ENCODE measurements around the gene HSPBP1. TPM values are rescaled to one million over a fixed set of nuclear protein-coding genes. Genes with fewer than 3 reads are reported as not detected.

The HSPBP1 gene
- total and polyA plus RNA-seq, 2 of the 13 experiments (the other 11 are each of a cell fraction or from before 2014, with no cell fraction given): 22.3 to 33.7 TPM

- TF ChIP-seq ZNF280D (CRISPR knock-in tag; IDR thresholded peaks at IDR 0.05) (no peak; the same call in 1 of the 2 replicates), HNRNPL (IDR thresholded peaks at IDR 0.05; ENCODE audit: low read depth, low read length) (peak; percentile 77; the same call in 1 of the 2 replicates), ZNF609 (CRISPR knock-in tag; IDR thresholded peaks at IDR 0.05; ENCODE audit: borderline replicate concordance) (peak; percentile 40; the same call in 1 of the 2 replicates), ZNF230 (CRISPR knock-in tag; IDR thresholded peaks at IDR 0.05) (no peak), ELF4 (CRISPR knock-in tag; IDR thresholded peaks at IDR 0.05; ENCODE audit: borderline replicate concordance) (no peak), ZIK1 (CRISPR knock-in tag; IDR thresholded peaks at IDR 0.05; ENCODE audit: borderline replicate concordance, low read depth) (no peak), PPARG (CRISPR knock-in tag; conservative IDR thresholded peaks at IDR 0.05) (peak; percentile 82), FOXJ3 (CRISPR knock-in tag; IDR thresholded peaks at IDR 0.05; ENCODE audit: borderline replicate concordance) (peak; percentile 86), ZNF784 (CRISPR knock-in tag; IDR thresholded peaks at IDR 0.05; ENCODE audit: borderline replicate concordance) (no peak), MAFK (conservative IDR thresholded peaks at IDR 0.05 in 1 of 2, IDR thresholded peaks at IDR 0.05 in 1 of 2; ENCODE audit: low read length in 2 of 2) (no peak), ARNT2 (CRISPR knock-in tag; IDR thresholded peaks at IDR 0.05; ENCODE audit: low read depth) (peak; percentile 51; the same call in 1 of the 2 replicates), NFIB (CRISPR knock-in tag; IDR thresholded peaks at IDR 0.05; ENCODE audit: borderline replicate concordance) (no peak), ZC3H4 (CRISPR knock-in tag; IDR thresholded peaks at IDR 0.05; ENCODE audit: borderline replicate concordance) (no peak), ETV5 (CRISPR knock-in tag; IDR thresholded peaks at IDR 0.05; ENCODE audit: borderline replicate concordance) (peak; percentile 92), NRL (CRISPR knock-in tag; IDR thresholded peaks at IDR 0.05; ENCODE audit: borderline replicate concordance) (no peak; the same call in 1 of the 2 replicates), HHEX (CRISPR knock-in tag; IDR thresholded peaks at IDR 0.05) (0 out of 2 replicates have a peak, but pooled peaks have one; percentile 11), ZBTB1 (CRISPR knock-in tag; IDR thresholded peaks at IDR 0.05; ENCODE audit: borderline replicate concordance) (no peak), ATF5 (CRISPR knock-in tag; IDR thresholded peaks at IDR 0.05; ENCODE audit: low read depth) (no peak), ZNF792 (CRISPR knock-in tag; IDR thresholded peaks at IDR 0.05) (peak; percentile 82), SATB2 (CRISPR knock-in tag; IDR thresholded peaks at IDR 0.05) (no peak)
Measured at GRCh38 chr19:55258828-55259539, 20.9 kb downstream of the HSPBP1 start, which contains the start of gene PPP6R1 (continued).

Data from HepG2 (cell line).